GM23338 (cell line): Measurements from ENCODE around the gene LTV1. TPM values are rescaled to one million over a fixed set of nuclear protein-coding genes. Genes with fewer than 3 reads are reported as not detected.

Source experiments
- ATAC-seq: fragments of 200-7000 bp; cut with Tn5 transposase; 3 replicates; pipeline ENCODE4 v1.9.1; 2020
- DNase-seq: peaks from one replicate; pipeline ENCODE4 v3.0.0-alpha.2; 2015; ENCODE audit warnings: low spot score
- H2AFZ ChIP-seq: fragments of 200-600 bp; sonication (generic); 2 replicates; pipeline ENCODE4 v1.8.0; 2016; ENCODE audit warnings: antibody characterized with exemption, mild to moderate bottlenecking, moderate library complexity
- H3F3A ChIP-seq: fragments of 200-600 bp; sonication (generic); replicated peaks from 2 replicates; pipeline ENCODE4 v1.8.0; 2017; ENCODE audit warnings: antibody characterized with exemption, mixed run types, low read depth
- H3K27ac ChIP-seq: fragments of 200-600 bp; sonication (generic); 2 replicates; pipeline ENCODE4 v1.6.1; 2016; ENCODE audit warnings: low read depth
- H3K27me3 ChIP-seq: fragments of 200-600 bp; sonication (generic); 2 replicates; pipeline ENCODE4 v1.8.0; 2016; ENCODE audit warnings: mild to moderate bottlenecking, mixed run types, moderate library complexity; ENCODE audit not compliant: insufficient read depth
- H3K36me3 ChIP-seq: fragments of 200-600 bp; sonication (generic); 2 replicates; pipeline ENCODE4 v1.8.0; 2016; ENCODE audit warnings: mild to moderate bottlenecking; ENCODE audit not compliant: insufficient read depth
- H3K4me1 ChIP-seq: fragments of 200-600 bp; sonication (generic); 2 replicates; pipeline ENCODE4 v1.8.0; 2016; ENCODE audit warnings: mild to moderate bottlenecking, moderate library complexity; ENCODE audit not compliant: insufficient read depth
- H3K4me2 ChIP-seq: fragments of 200-600 bp; sonication (generic); 2 replicates; pipeline ENCODE4 v1.7.1; 2017; ENCODE audit warnings: mixed run types
- H3K4me3 ChIP-seq: fragments of 200-600 bp; sonication (generic); 2 replicates; pipeline ENCODE4 v1.6.1; 2016; ENCODE audit warnings: mixed run types
- H3K79me2 ChIP-seq: fragments of 200-600 bp; sonication (generic); replicated peaks from 2 replicates; pipeline ENCODE4 v1.8.0; 2017; ENCODE audit warnings: mild to moderate bottlenecking; ENCODE audit not compliant: insufficient read depth
- H3K9me2 ChIP-seq: fragments of 200-600 bp; sonication (generic); 2 replicates; pipeline ENCODE4 v1.8.0; 2017; ENCODE audit not compliant: insufficient read depth
- H4K20me1 ChIP-seq: fragments of 200-600 bp; sonication (generic); replicated peaks from 2 replicates; pipeline ENCODE4 v1.8.0; 2017; ENCODE audit warnings: mild to moderate bottlenecking; ENCODE audit not compliant: insufficient read depth
- H3K27ac Mint-ChIP-seq: 2 replicates; pipeline ENCODE4 v1.8.0; 2020; ENCODE audit warnings: inconsistent platforms, mild to moderate bottlenecking, moderate library complexity, mixed read lengths
- H3K27me3 Mint-ChIP-seq: 3 replicates; pipeline ENCODE4 v1.8.0; 2022; ENCODE audit warnings: low read depth, mild to moderate bottlenecking, moderate library complexity, mixed read lengths, inconsistent platforms; ENCODE audit not compliant: insufficient read depth, poor library complexity
- H3K36me3 Mint-ChIP-seq: 3 replicates; pipeline ENCODE4 v1.8.0; 2021; ENCODE audit warnings: low read depth, mild to moderate bottlenecking, inconsistent platforms, moderate library complexity, mixed read lengths
- H3K4me1 Mint-ChIP-seq: 3 replicates; pipeline ENCODE4 v1.8.0; 2020; ENCODE audit warnings: mild to moderate bottlenecking, inconsistent platforms, mixed read lengths
- H3K4me3 Mint-ChIP-seq: 3 replicates; pipeline ENCODE4 v1.8.0; 2021; ENCODE audit warnings: moderate library complexity, mild to moderate bottlenecking, inconsistent platforms, mixed read lengths
- H3K9me3 Mint-ChIP-seq: 3 replicates; pipeline ENCODE4 v1.8.0; 2020; ENCODE audit warnings: moderate library complexity, mild to moderate bottlenecking, inconsistent platforms, mixed read lengths
- CREB1 ChIP-seq: fragments of 250-450 bp; sonication (Bioruptor Pico); IDR thresholded peaks from 2 replicates; pipeline ENCODE4 v1.5.0; 2020; ENCODE audit warnings: low read depth, mild to moderate bottlenecking, moderate library complexity
- CTCF ChIP-seq, 2 experiments: fragments of 200-600 bp in 1 of 2; sonication (generic) in 1 of 2; conservative IDR thresholded peaks; 2 replicates each; pipeline versions ENCODE4 v1.5.1 to v1.6.1; 2016 to 2017; ENCODE audit warnings: antibody characterized with exemption in 2 of 2, low read depth in 2 of 2, mild to moderate bottlenecking in 2 of 2, moderate library complexity in 1 of 2
- ETS1 ChIP-seq: IDR thresholded peaks from 2 replicates; pipeline ENCODE4 v1.6.1; 2016; ENCODE audit warnings: antibody characterized with exemption
- EZH2phosphoT487 ChIP-seq: fragments of 200-600 bp; sonication (generic); IDR thresholded peaks from one replicate; pipeline ENCODE4 v1.8.1; 2018; ENCODE audit warnings: antibody characterized with exemption; ENCODE audit not compliant: unreplicated experiment
- JUNB ChIP-seq: IDR thresholded peaks from one replicate; pipeline ENCODE4 v1.6.1; 2016; ENCODE audit warnings: antibody characterized with exemption; ENCODE audit not compliant: unreplicated experiment
- NANOG ChIP-seq: IDR thresholded peaks from 2 replicates; pipeline ENCODE4 v1.6.1; 2016; ENCODE audit warnings: antibody characterized with exemption, borderline replicate concordance
- POLR2AphosphoS5 ChIP-seq: IDR thresholded peaks from 2 replicates; pipeline ENCODE4 v1.6.1; 2016; ENCODE audit warnings: antibody characterized with exemption, low read depth
- STAT1 ChIP-seq: IDR thresholded peaks from one replicate; pipeline ENCODE4 v1.6.1; 2016; ENCODE audit warnings: antibody characterized with exemption; ENCODE audit not compliant: unreplicated experiment
- ZNF331 ChIP-seq: fragments of 250-450 bp; sonication (Bioruptor Pico); IDR thresholded peaks from 2 replicates; pipeline ENCODE4 v1.5.0; 2020; ENCODE audit warnings: low read depth, mild to moderate bottlenecking, moderate library complexity
- ZNF462 ChIP-seq: fragments of 250-450 bp; sonication (Bioruptor Pico); IDR thresholded peaks from 2 replicates; pipeline ENCODE4 v1.5.0; 2020; ENCODE audit warnings: mild to moderate bottlenecking, moderate library complexity
- polyA plus RNA-seq: library from polyadenylated mRNA; unstranded; fragments of >200 nt; fragmentation: Nextera tagmentation; extraction: Ambion mirVana; gene quantifications from 2 replicates; pipeline ENCODE4 v1.2.1, GENCODE V29; 2016
- total RNA-seq: library from RNA; depleted of rRNA; stranded (reverse); fragments of >200 nt; shearing (Covaris generic); gene quantifications from 2 replicates; pipeline ENCODE4 v1.2.3, GENCODE V29; 2014

LTV1 gene
- total and polyA plus RNA-seq, 2 experiments from 2014 or later, result 36.5 to 72.4 TPM

- no peak overlapping the region for H3K4me2 ChIP-seq
- H3K79me2 ChIP-seq, result no peaks in the 10 kb centered on the region
- H4K20me1 ChIP-seq, result no peaks in the 10 kb centered on the region
- peaks cover 7% of the 10 kb centered on the region; the same call in 2 of the 3 replicates for H3K4me1 Mint-ChIP-seq
- no peaks in the 10 kb centered on the region for H3K36me3 ChIP-seq
- H3F3A ChIP-seq, result no peaks in the 10 kb centered on the region
- DNase-seq (no peak), ATAC-seq (no peak)
- peaks cover 6% of the 10 kb centered on the region; the same call in 1 of the 2 replicates for H3K4me1 ChIP-seq
- H3K27ac ChIP-seq, result no peak overlapping the region
- no peaks in the 10 kb centered on the region for H3K36me3 Mint-ChIP-seq
- no peaks in the 10 kb centered on the region for H3K9me3 Mint-ChIP-seq
- no peak overlapping the region for H3K27ac Mint-ChIP-seq
- TF ChIP-seq STAT1, result no peak
- no peak for TF ChIP-seq POLR2AphosphoS5
- TF ChIP-seq ZNF462 (CRISPR knock-in tag), result no peak
- no peaks in the 10 kb centered on the region for H3K27me3 Mint-ChIP-seq
- H3K4me3 Mint-ChIP-seq, result no peak overlapping the region
- no peaks in the 10 kb centered on the region for H3K9me2 ChIP-seq
- H2AFZ ChIP-seq, result no peak overlapping the region
- H3K27me3 ChIP-seq, result no peaks in the 10 kb centered on the region
- no peak overlapping the region for H3K4me3 ChIP-seq
Observed at GRCh38 chr6:143900358-143900757, 57.2 kb downstream of the LTV1 start.

GRCh38 chr6:143901885-143902750, 59.0 kb downstream of the LTV1 start:
- H3K27me3 ChIP-seq, result no peaks in the 10 kb centered on the region
- H3K4me3 Mint-ChIP-seq, result no peak overlapping the region
- no peaks in the 10 kb centered on the region for H3K36me3 ChIP-seq
- H3K4me2 ChIP-seq, result no peak overlapping the region
- no peak overlapping the region for H3K27ac Mint-ChIP-seq
- H3F3A ChIP-seq, result no peaks in the 10 kb centered on the region
- no peak overlapping the region for H3K4me3 ChIP-seq
- no peaks in the 10 kb centered on the region for H4K20me1 ChIP-seq
- H3K4me1 ChIP-seq, result no peaks in the 10 kb centered on the region
- H3K27me3 Mint-ChIP-seq, result no peaks in the 10 kb centered on the region
- no peaks in the 10 kb centered on the region for H3K79me2 ChIP-seq
- H3K36me3 Mint-ChIP-seq, result no peaks in the 10 kb centered on the region
- H2AFZ ChIP-seq, result 0 out of 2 replicates have a peak overlapping the region, but pooled peaks have one; percentile 1
- DNase-seq (no peak), ATAC-seq (no peak)
- no peaks in the 10 kb centered on the region for H3K4me1 Mint-ChIP-seq
- no peaks in the 10 kb centered on the region for H3K9me3 Mint-ChIP-seq
- H3K27ac ChIP-seq, result no peak overlapping the region
- H3K9me2 ChIP-seq, result no peaks in the 10 kb centered on the region
- no peak for TF ChIP-seq JUNB
- no peak for TF ChIP-seq STAT1
- no peak for TF ChIP-seq EZH2phosphoT487
- TF ChIP-seq ETS1, result no peak
- no peak for TF ChIP-seq NANOG
- TF ChIP-seq ZNF331 (CRISPR knock-in tag), result no peak
- TF ChIP-seq CTCF (conservative IDR thresholded peaks at IDR 0.05; ENCODE audit: low read depth in 2 of 2), result no peak
- no peak for TF ChIP-seq CREB1 (CRISPR knock-in tag)
- no peak for TF ChIP-seq POLR2AphosphoS5
